ENCODE measurements around the gene SKI. TPM values are rescaled to one million over a fixed set of nuclear protein-coding genes. Genes with fewer than 3 reads are reported as not detected.
"Not testable (repeated sequence)": the region's sequence is repeated elsewhere in the genome, so short reads cannot be mapped to it uniquely, and the experiment has no call there.

Gene SKI
- total RNA-seq, 1 donor from 2014 or later, result 38.8 TPM

- ATAC-seq (no peak), DNase-seq (ENCODE audit: low spot score) (no peak)
These were observed 60.9 kb downstream of the SKI start for GRCh38 chr1:2288816-2289536.

GRCh38 chr1:2289607-2290006 is 61.5 kb downstream of the SKI start:
- ATAC-seq (no peak), DNase-seq (ENCODE audit: low spot score) (no peak)

- DNase-seq (ENCODE audit: low spot score) (no peak), ATAC-seq (no peak)
These were observed 62.1 kb downstream of the SKI start for GRCh38 chr1:2290171-2290578.

GRCh38 chr1:2290595-2291510 is 62.7 kb downstream of the SKI start:
- peak; percentile 16 for ATAC-seq
- DNase-seq (ENCODE audit: low spot score), result no peak

- DNase-seq (ENCODE audit: low spot score), result no peak
- ATAC-seq, result no peak
These were observed 63.5 kb downstream of the SKI start for GRCh38 chr1:2291577-2291976.

GRCh38 chr1:2292725-2293450 is 64.8 kb downstream of the SKI start:
- no peak for DNase-seq (ENCODE audit: low spot score)
- peak; percentile 73 for ATAC-seq

GRCh38 chr1:2294033-2294724 is 66.1 kb downstream of the SKI start:
- ATAC-seq (no peak), DNase-seq (ENCODE audit: low spot score) (no peak)

- ATAC-seq (no peak), DNase-seq (ENCODE audit: low spot score) (no peak)
These were observed 66.6 kb downstream of the SKI start for GRCh38 chr1:2294725-2295078.

- DNase-seq (ENCODE audit: low spot score) (no peak), ATAC-seq (no peak)
These were observed 67.4 kb downstream of the SKI start for GRCh38 chr1:2295526-2295925.

- ATAC-seq; DNase-seq (ENCODE audit: low spot score): not testable (repeated sequence)
These were observed 68.1 kb downstream of the SKI start for GRCh38 chr1:2296211-2296610.

GRCh38 chr1:2296614-2297013 is 68.5 kb downstream of the SKI start:
- DNase-seq (ENCODE audit: low spot score) (no peak), ATAC-seq (no peak)

GRCh38 chr1:2297246-2298011 is 69.3 kb downstream of the SKI start:
- DNase-seq (ENCODE audit: low spot score) (no peak), ATAC-seq (no peak)

GRCh38 chr1:2298685-2299084 is 70.6 kb downstream of the SKI start:
- no peak for ATAC-seq

GRCh38 chr1:2299131-2299627 is 71.1 kb downstream of the SKI start:
- peak; percentile 64 for ATAC-seq
- DNase-seq (ENCODE audit: low spot score), result no peak

More at GRCh38 chr1:2298685-2299084, 70.6 kb downstream of the SKI start:
- DNase-seq (ENCODE audit: low spot score), result no peak

- no peak for ATAC-seq
- no peak for DNase-seq (ENCODE audit: low spot score)
These were observed 72.1 kb downstream of the SKI start for GRCh38 chr1:2300004-2300771.

- ATAC-seq (peak; percentile 4), DNase-seq (ENCODE audit: low spot score) (no peak)
These were observed 72.9 kb downstream of the SKI start for GRCh38 chr1:2300851-2301606.

GRCh38 chr1:2301607-2302291 is 73.6 kb downstream of the SKI start:
- no peak for DNase-seq (ENCODE audit: low spot score)
- ATAC-seq, result no peak

All from left lobe of liver (tissue), 2 donors.